Measurements from ENCODE around the gene LEAP2. TPM values are rescaled to one million over a fixed set of nuclear protein-coding genes. Genes with fewer than 3 reads are reported as not detected.
A peak's percentile ranks its signal among the peaks of the same experiment; 100 is the strongest.
"Not testable (repeated sequence)": the region's sequence is repeated elsewhere in the genome, so short reads cannot be mapped to it uniquely, and the experiment has no call there.

Gene LEAP2
- polyA plus RNA-seq, 3 donors, result 3.5 to 7.6 (median 3.7) TPM

GRCh38 chr5:132840313-132840712 lies 33.2 kb upstream of the LEAP2 start:
- no peak for DNase-seq (ENCODE audit: low read depth in 3 of 3, low spot score in 2 of 3)

- no peak for DNase-seq (ENCODE audit: low read depth in 3 of 3, low spot score in 2 of 3)
These were observed 32.6 kb upstream of the LEAP2 start for GRCh38 chr5:132840896-132841295.

GRCh38 chr5:132841305-132841704 lies 32.2 kb upstream of the LEAP2 start:
- no peak for DNase-seq (ENCODE audit: low read depth in 3 of 3, low spot score in 2 of 3)

GRCh38 chr5:132848270-132848669 lies 25.2 kb upstream of the LEAP2 start:
- no peak for DNase-seq (ENCODE audit: low read depth in 3 of 3, low spot score in 2 of 3)

GRCh38 chr5:132849347-132849746 lies 24.1 kb upstream of the LEAP2 start:
- no peak for DNase-seq (ENCODE audit: low read depth in 3 of 3, low spot score in 2 of 3)

- DNase-seq (ENCODE audit: low read depth in 3 of 3, low spot score in 2 of 3), result no peak
These were observed 23.4 kb upstream of the LEAP2 start for GRCh38 chr5:132850066-132850465.

- DNase-seq (ENCODE audit: low read depth in 3 of 3, low spot score in 2 of 3), result no peak
These were observed 20.1 kb upstream of the LEAP2 start for GRCh38 chr5:132853323-132853722.

DNA sequence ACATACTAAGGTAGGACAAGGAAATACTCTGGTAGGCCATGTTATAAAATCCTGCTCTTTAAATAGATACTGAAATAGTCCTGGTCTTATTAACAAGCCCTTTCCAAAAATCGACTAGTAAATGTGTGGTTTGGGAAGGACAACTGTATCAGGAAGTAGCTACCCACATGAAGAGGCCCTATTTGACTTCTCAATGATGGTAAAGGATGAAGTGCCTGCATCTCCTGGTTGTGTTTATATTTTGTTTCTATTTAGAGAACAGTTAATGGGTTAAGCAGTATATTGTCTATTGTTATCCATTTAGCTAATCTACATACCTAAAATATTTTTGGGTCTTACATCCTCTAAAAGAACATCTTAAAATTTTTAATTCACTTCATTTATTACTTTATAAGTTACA lies 19.7 kb upstream of the LEAP2 start:
- DNase-seq (ENCODE audit: low read depth in 3 of 3, low spot score in 2 of 3), result no peak

DNA sequence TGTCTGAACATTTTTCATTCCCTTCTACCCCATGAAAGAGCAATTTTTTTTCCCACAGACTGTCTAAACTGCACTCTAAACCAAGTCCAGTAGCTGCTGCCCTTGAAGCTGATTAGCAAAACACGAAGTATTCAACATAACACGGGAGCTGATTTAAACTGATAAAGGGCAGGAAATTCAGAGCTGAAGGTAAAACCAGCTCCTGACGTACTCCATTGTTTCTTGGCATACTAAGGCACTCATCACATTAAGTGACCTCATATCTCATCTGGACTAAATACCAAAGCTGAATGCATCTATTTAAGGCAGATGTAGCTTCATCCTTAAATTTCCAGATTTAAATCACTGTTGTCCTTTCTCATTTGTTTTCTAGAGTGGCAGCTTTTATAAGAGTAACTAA lies 19.2 kb upstream of the LEAP2 start:
- no peak for DNase-seq (ENCODE audit: low read depth in 3 of 3, low spot score in 2 of 3)

DNA sequence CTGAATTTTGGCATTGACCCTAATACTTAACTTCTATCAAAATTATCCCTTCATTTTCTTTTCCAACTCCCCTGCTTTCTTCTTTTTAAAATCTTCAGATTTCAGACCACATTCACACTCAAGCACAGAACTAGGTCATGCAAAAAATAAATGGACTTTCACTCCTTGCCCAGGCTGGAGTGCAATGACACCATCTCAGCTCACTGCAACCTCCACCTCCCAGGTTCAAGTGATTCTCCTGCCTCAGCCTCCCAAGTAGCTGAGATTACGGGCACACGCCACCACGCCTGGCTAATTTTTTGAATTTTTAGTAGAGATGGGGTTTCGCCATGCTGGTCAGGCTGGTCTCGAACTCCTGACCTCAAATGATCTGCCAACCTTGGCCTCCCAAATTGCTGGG lies 18.5 kb upstream of the LEAP2 start:
- DNase-seq (ENCODE audit: low read depth in 3 of 3, low spot score in 2 of 3), result not testable (repeated sequence)

- no peak for DNase-seq (ENCODE audit: low read depth in 3 of 3, low spot score in 2 of 3)
These were observed 17.5 kb upstream of the LEAP2 start for GRCh38 chr5:132856011-132856410.

DNA sequence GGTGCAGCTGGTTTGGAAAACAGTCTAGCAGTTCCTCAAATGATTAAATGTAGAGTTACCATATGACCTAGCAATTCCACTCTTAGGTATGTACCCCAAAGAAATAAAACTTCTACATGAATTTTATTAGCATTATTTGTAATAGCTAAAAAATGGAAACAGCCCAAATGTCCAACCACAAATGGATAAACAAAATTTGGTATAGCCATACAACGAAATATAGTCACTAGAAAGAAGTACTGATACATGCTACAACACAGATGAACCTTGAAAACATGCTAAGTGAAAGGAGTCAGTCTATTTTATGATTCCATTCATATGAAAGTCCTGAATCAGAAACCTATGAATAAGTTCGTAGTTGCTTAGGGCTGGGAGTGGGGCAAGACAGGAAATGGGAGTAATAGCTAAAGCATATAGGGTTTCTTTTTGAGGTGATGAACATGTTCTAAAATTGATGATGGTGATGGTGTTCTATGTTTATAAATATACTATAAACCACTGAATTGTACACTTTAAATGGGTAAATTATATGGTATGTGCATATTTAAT lies 13.5 kb upstream of the LEAP2 start:
- DNase-seq (ENCODE audit: low read depth in 3 of 3, low spot score in 2 of 3), result no peak

DNA sequence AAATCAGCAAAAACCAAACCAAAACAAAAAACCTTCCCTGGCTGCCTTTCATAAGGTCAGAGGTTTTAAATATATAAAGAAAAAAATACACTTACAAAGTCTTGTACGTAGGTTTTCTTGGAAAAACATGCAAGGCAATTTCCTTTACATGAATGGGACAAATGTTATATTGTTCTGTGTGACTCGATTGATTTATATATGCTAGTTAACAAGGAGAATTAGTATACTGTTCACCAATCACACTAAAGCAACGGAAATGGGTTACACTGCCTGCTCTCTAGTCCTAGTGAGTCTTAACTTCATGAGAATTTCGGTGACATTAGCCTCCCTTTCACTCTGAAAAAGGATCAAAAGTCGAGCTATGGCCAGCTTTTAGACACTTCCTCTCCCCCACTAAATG lies 12.7 kb upstream of the LEAP2 start:
- DNase-seq (ENCODE audit: low read depth in 3 of 3, low spot score in 2 of 3), result no peak

DNA sequence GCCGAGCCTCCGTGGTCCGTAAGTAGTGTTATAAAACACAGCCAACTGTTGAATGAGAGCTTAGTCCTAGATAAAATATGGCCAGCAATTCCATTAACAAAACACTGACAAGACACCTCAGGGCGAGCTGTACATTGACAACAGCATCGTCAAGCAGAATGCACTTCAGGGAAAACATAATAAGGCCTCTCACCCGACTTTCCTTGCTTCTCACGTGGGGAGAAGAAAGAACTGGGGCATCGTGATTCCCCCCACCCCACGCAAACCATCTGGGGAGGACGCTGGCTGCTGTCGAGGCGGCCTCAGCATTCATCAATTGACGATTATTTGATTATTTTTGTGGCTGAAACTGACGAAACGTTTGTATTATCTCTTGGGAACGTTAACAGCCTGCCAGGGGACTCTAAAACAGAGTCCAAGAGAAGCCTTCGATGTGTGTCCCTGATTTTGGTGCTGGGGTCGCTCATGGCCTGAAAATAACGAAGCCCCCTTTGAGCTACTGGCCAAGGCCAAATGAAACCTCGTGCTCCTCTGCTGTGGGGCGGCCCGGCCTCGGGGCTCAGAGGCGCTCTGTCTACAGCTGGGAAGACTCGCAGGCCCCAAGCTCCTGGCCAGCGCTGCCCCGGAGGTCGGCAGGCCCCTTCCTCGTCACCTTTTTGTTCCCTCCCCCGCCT lies 7.7 kb upstream of the LEAP2 start:
- DNase-seq (ENCODE audit: low read depth in 3 of 3, low spot score in 2 of 3), result peak in 1 of 3 donors; percentile 27

- DNase-seq (ENCODE audit: low read depth in 3 of 3, low spot score in 2 of 3), result peak; percentile 100
These were observed 7.0 kb upstream of the LEAP2 start, which contains the start of the genes GDF9 and UQCRQ for GRCh38 chr5:132866342-132867045. GDF9 (minus strand) TSS chr5:132866469; CDS start chr5:132864533, 1,936 bp downstream. UQCRQ (plus strand) TSS chr5:132866642; CDS start chr5:132866882, 240 bp downstream.

- DNase-seq (ENCODE audit: low read depth in 3 of 3, low spot score in 2 of 3), result no peak
These were observed 6.4 kb upstream of the LEAP2 start for GRCh38 chr5:132867046-132867451.

GRCh38 chr5:132868754-132869153 lies 4.7 kb upstream of the LEAP2 start:
- DNase-seq (ENCODE audit: low read depth in 3 of 3, low spot score in 2 of 3), result no peak

DNA sequence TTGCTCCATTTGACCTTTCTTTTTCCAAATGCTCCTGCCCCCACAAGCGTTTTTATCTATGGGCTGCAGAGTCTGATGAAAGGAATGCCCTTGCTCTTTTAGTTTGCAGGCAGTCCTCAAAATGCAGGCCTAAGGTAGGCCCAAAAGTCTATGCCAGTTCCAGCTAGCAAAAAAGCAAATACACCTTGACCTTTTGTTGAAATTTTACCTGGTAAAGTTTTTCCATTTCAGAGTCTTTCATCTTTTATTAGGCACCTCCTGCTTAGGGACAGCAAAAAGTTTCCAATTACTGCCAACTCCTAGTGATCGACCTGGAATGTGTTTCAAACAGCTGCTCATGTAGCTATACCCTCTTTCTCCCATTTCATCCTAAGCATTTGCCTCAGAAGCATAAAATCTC lies 2.7 kb upstream of the LEAP2 start:
- DNase-seq (ENCODE audit: low read depth in 3 of 3, low spot score in 2 of 3), result no peak

- no peak for DNase-seq (ENCODE audit: low read depth in 3 of 3, low spot score in 2 of 3)
These were observed 1.8 kb upstream of the LEAP2 start for GRCh38 chr5:132871459-132872284.

DNA sequence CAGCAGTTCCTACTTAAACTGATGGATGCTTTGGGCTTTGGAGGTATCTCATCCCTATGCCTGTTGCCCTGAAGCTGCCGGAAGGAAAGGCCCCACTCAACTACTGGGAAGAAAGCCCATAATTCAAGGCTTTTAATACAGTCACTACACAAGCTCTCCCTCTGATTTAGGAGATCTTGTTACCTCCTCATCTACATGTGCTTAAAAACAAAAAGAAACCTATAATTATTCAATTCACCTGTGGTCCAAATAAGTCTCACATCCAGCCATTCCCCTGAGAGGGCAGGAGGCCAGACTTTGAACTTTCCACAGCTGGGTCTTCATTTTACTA lies 715 bp upstream of the LEAP2 start:
- no peak for DNase-seq (ENCODE audit: low read depth in 3 of 3, low spot score in 2 of 3)

GRCh38 chr5:132873930-132874271 lies 433 bp downstream of the LEAP2 start:
- DNase-seq (ENCODE audit: low read depth in 3 of 3, low spot score in 2 of 3), result no peak
